ENCODE measurements around the gene ADGRE2. TPM values are rescaled to one million over a fixed set of nuclear protein-coding genes. Genes with fewer than 3 reads are reported as not detected.

ADGRE2 gene
- total and polyA plus RNA-seq, 2 of the 4 experiments (the other 2 are of a cell fraction), result not detected

GRCh38 chr19:14733574-14733973, 44.8 kb downstream of the ADGRE2 start:
- no peak overlapping the region for H2BK120ac ChIP-seq (ENCODE audit: low read depth, low read length)
- no peak overlapping the region for H2AK5ac ChIP-seq (ENCODE audit: low read depth, low read length)
- no peak overlapping the region for H4K8ac ChIP-seq (ENCODE audit: low read depth in 2 of 2, low read length in 2 of 2)
- no peaks in the 10 kb centered on the region for H3K79me1 ChIP-seq (ENCODE audit: low read depth in 1 of 2, low read length in 2 of 2)
- H3K23ac ChIP-seq (ENCODE audit: low read depth, low read length), result no peak overlapping the region
- WGBS, 2 experiments (ENCODE audit: extremely low coverage in 2 of 2, insufficient read length in 1 of 2), result 40% methylated on average over 1 of the region's 1 CpG; no CpG with 5 or more reads in 1 of the 2 experiments
- no peak overlapping the region for H3K4me3 ChIP-seq (ENCODE audit: insufficient read depth, low read depth, low read length)
- CTCF ChIA-PET, result no interaction called here
- POLR2A ChIA-PET (ENCODE audit: unreplicated experiment), result no interaction called here
- no peak overlapping the region for H3K27ac ChIP-seq (ENCODE audit: insufficient read depth, low read length)
- no peaks in the 10 kb centered on the region for H4K20me1 ChIP-seq (ENCODE audit: insufficient read depth, low read length)
- H3K9ac ChIP-seq (ENCODE audit: low read depth, low read length), result no peak overlapping the region
- ATAC-seq (ENCODE audit: low read depth) (no peak), DNase-seq (no peak)
- H2AK9ac ChIP-seq (replicated peaks; ENCODE audit: low read depth, low read length, poor library complexity), result no peak overlapping the region
- H3K4me2 ChIP-seq (ENCODE audit: low read depth, low read length), result no peak overlapping the region
- no peaks in the 10 kb centered on the region for H3K36me3 ChIP-seq (ENCODE audit: control insufficient read depth, insufficient read depth, low read length)
- intact Hi-C loops (cut with micrococcal nuclease) (no loop called here), in situ Hi-C loops (cut with MboI; ENCODE audit: low sequenced_read_pairs) (no loop called here), dilution Hi-C loops (cut with HindIII; ENCODE audit: low sequenced_read_pairs, unreplicated experiment) (no loop called here)
- no peak overlapping the region for H4K5ac ChIP-seq (ENCODE audit: low read depth, low read length)
- no peaks in the 10 kb centered on the region for H3K9me1 ChIP-seq (ENCODE audit: insufficient read depth, low read length)
- H3K18ac ChIP-seq (ENCODE audit: low read depth, low read length), result no peak overlapping the region
- H3K4ac ChIP-seq (ENCODE audit: low read depth, low read length), result no peak overlapping the region
- H3K14ac ChIP-seq (replicated peaks; ENCODE audit: low read depth, low read length), result no peak overlapping the region
- H4K91ac ChIP-seq (ENCODE audit: insufficient read depth, low read depth, low read length), result no peak overlapping the region
- TF ChIP-seq SMC3 (IDR thresholded peaks at IDR 0.05; ENCODE audit: low read depth, low read length), result no peak
- no peak for TF ChIP-seq MXI1 (IDR thresholded peaks at IDR 0.05; ENCODE audit: borderline replicate concordance, low read depth, low read length)
- TF ChIP-seq USF2 (IDR thresholded peaks at IDR 0.05; ENCODE audit: low read depth, low read length), result no peak
- TF ChIP-seq MAZ (IDR thresholded peaks at IDR 0.05; ENCODE audit: borderline replicate concordance, low read depth, low read length), result no peak
- TF ChIP-seq BHLHE40 (IDR thresholded peaks at IDR 0.05; ENCODE audit: low read depth, low read length), result no peak
- TF ChIP-seq RFX5 (IDR thresholded peaks at IDR 0.05; ENCODE audit: low read depth, low read length), result no peak
- no peak for TF ChIP-seq RAD21 (IDR thresholded peaks at IDR 0.05; ENCODE audit: low read length)
- TF ChIP-seq RCOR1 (IDR thresholded peaks at IDR 0.05; ENCODE audit: insufficient replicate concordance, low read length), result no peak
- no peak for TF ChIP-seq NFE2L2 (IDR thresholded peaks at IDR 0.05; ENCODE audit: low read depth, low read length)
- TF ChIP-seq FOS (IDR thresholded peaks at IDR 0.05; ENCODE audit: low read depth, low read length), result no peak
- TF ChIP-seq MAFK (IDR thresholded peaks at IDR 0.05; ENCODE audit: low read depth, low read length), result no peak
- no peak for TF ChIP-seq CEBPB (IDR thresholded peaks at IDR 0.05; ENCODE audit: low read depth, low read length)
- no peak for TF ChIP-seq ELK1 (IDR thresholded peaks at IDR 0.05; ENCODE audit: borderline replicate concordance, low read depth, low read length)
- no peak overlapping the region for H2BK20ac ChIP-seq (ENCODE audit: low read depth, low read length)
- no peaks in the 10 kb centered on the region for H3K27me3 ChIP-seq (ENCODE audit: control insufficient read depth, insufficient read depth, low read length)
- no peak overlapping the region for H3K56ac ChIP-seq (ENCODE audit: extremely low read depth, insufficient read depth, low read length)
- no peaks in the 10 kb centered on the region for H3K4me1 ChIP-seq (ENCODE audit: control insufficient read depth, insufficient read depth, low read length)
- H3K9me3 ChIP-seq (ENCODE audit: control insufficient read depth, insufficient read depth, low read length), result peaks cover 6% of the 10 kb centered on the region; the same call in 1 of the 2 replicates
- no peak overlapping the region for H2BK15ac ChIP-seq (ENCODE audit: low read depth, low read length)
- H2BK5ac ChIP-seq (ENCODE audit: low read depth, low read length, poor library complexity, severe bottlenecking), result no peak overlapping the region
- H2AFZ ChIP-seq (replicated peaks; ENCODE audit: low read length, poor library complexity), result no peak overlapping the region
- BruUV-seq (replicated peaks), result no TSS peak
